ENCODE data around the gene BRWD1.

The BRWD1 gene

GRCh38 chr21:39312112-39313041, 1.1 kb downstream of the BRWD1 start:
- Mint-ChIP-seq H3K4me3 (peak overlapping the region; percentile 88), H3K36me3 (ENCODE audit: low read depth) (peaks cover 47% of the 10 kb centered on the region), H3K4me1 (peaks cover 25% of the 10 kb centered on the region), H3K27ac (peak overlapping the region; percentile 92), H3K27me3 (ENCODE audit: low read depth, poor library complexity) (peaks cover 6% of the 10 kb centered on the region), H3K9me3 (no peaks in the 10 kb centered on the region)
- DNase-seq, result peak; percentile 92
- TF ChIP-seq CTCF (IDR thresholded peaks at IDR 0.05), result no peak

- peak overlapping the region; percentile 88 for H3K4me3 Mint-ChIP-seq
- no peak overlapping the region for H3K27ac Mint-ChIP-seq
- H3K27me3 Mint-ChIP-seq (ENCODE audit: low read depth, poor library complexity), result peaks cover 6% of the 10 kb centered on the region
- H3K36me3 Mint-ChIP-seq (ENCODE audit: low read depth), result peaks cover 56% of the 10 kb centered on the region
- TF ChIP-seq CTCF (IDR thresholded peaks at IDR 0.05), result no peak
- no peak for DNase-seq
- no peaks in the 10 kb centered on the region for H3K9me3 Mint-ChIP-seq
- peaks cover 25% of the 10 kb centered on the region for H3K4me1 Mint-ChIP-seq
Observed at GRCh38 chr21:39311164-39311563, 2.3 kb downstream of the BRWD1 start.

- Mint-ChIP-seq H3K4me3 (no peak overlapping the region), H3K9me3 (no peaks in the 10 kb centered on the region), H3K4me1 (peaks cover 17% of the 10 kb centered on the region), H3K36me3 (ENCODE audit: low read depth) (peaks cover 87% of the 10 kb centered on the region), H3K27me3 (ENCODE audit: low read depth, poor library complexity) (peaks cover 2% of the 10 kb centered on the region), H3K27ac (no peak overlapping the region)
- no peak for TF ChIP-seq CTCF (IDR thresholded peaks at IDR 0.05)
- no peak for DNase-seq
Observed at GRCh38 chr21:39307466-39307865, 6.0 kb downstream of the BRWD1 start.

GRCh38 chr21:39300587-39300986, 12.8 kb downstream of the BRWD1 start:
- DNase-seq, result no peak
- Mint-ChIP-seq H3K27ac (no peak overlapping the region), H3K36me3 (ENCODE audit: low read depth) (peaks cover 95% of the 10 kb centered on the region), H3K27me3 (ENCODE audit: low read depth, poor library complexity) (peaks cover 13% of the 10 kb centered on the region), H3K4me1 (no peaks in the 10 kb centered on the region), H3K9me3 (peaks cover 25% of the 10 kb centered on the region), H3K4me3 (no peak overlapping the region)
- TF ChIP-seq CTCF (IDR thresholded peaks at IDR 0.05), result no peak

- Mint-ChIP-seq H3K27ac (no peak overlapping the region), H3K4me3 (no peak overlapping the region), H3K4me1 (no peaks in the 10 kb centered on the region), H3K9me3 (peaks cover 32% of the 10 kb centered on the region), H3K36me3 (ENCODE audit: low read depth) (peaks cover 97% of the 10 kb centered on the region), H3K27me3 (ENCODE audit: low read depth, poor library complexity) (peaks cover 10% of the 10 kb centered on the region)
- no peak for DNase-seq
- no peak for TF ChIP-seq CTCF (IDR thresholded peaks at IDR 0.05)
Observed at GRCh38 chr21:39296891-39297290, 16.5 kb downstream of the BRWD1 start.

- Mint-ChIP-seq H3K27ac (no peak overlapping the region), H3K4me3 (no peak overlapping the region), H3K27me3 (ENCODE audit: low read depth, poor library complexity) (peaks cover 5% of the 10 kb centered on the region), H3K36me3 (ENCODE audit: low read depth) (peaks cover 96% of the 10 kb centered on the region), H3K9me3 (peaks cover 45% of the 10 kb centered on the region), H3K4me1 (peaks cover 6% of the 10 kb centered on the region)
- TF ChIP-seq CTCF (IDR thresholded peaks at IDR 0.05), result no peak
- DNase-seq, result no peak
Observed at GRCh38 chr21:39288987-39289386, 24.4 kb downstream of the BRWD1 start.

Data from nephron progenitor cell (in vitro differentiated cells).